SK-N-SH treated with all-trans-retinoic acid at 6 μM for 48 hours (cell line): ENCODE measurements around the gene FREM2.

ENCODE experiments used
- ATAC-seq: fragments of 200-7000 bp; cut with Tn5 transposase; 3 replicates; pipeline ENCODE4 v1.9.1; 2020; ENCODE audit warnings: mild to moderate bottlenecking, moderate library complexity
- ARNTL ChIP-seq: fragments of 450-650 bp; formaldehyde crosslinking; IDR thresholded peaks from 2 replicates; pipeline ENCODE4 v1.5.0; 2020; ENCODE audit warnings: low read depth, mild to moderate bottlenecking, moderate library complexity, borderline replicate concordance
- BACH2 ChIP-seq: fragments of 250-450 bp; sonication (Bioruptor Pico); IDR thresholded peaks from 2 replicates; pipeline ENCODE4 v1.9.0; 2021; ENCODE audit warnings: mild to moderate bottlenecking, borderline replicate concordance
- CREB5 ChIP-seq: fragments of 250-450 bp; sonication (Bioruptor Pico); IDR thresholded peaks from 2 replicates; pipeline ENCODE4 v1.5.1; 2020; ENCODE audit warnings: low read depth, mild to moderate bottlenecking, moderate library complexity
- CSDC2 ChIP-seq: fragments of 250-450 bp; sonication (Bioruptor Pico); IDR thresholded peaks from 2 replicates; pipeline ENCODE4 v1.5.0; 2020; ENCODE audit warnings: mild to moderate bottlenecking, moderate library complexity
- CSRNP3 ChIP-seq: fragments of 250-450 bp; sonication (Bioruptor Pico); IDR thresholded peaks from 2 replicates; pipeline ENCODE4 v1.5.1; 2021; ENCODE audit warnings: mild to moderate bottlenecking, moderate library complexity
- ESRRG ChIP-seq: fragments of 250-450 bp; sonication (Bioruptor Pico); IDR thresholded peaks from 2 replicates; pipeline ENCODE4 v1.6.1; 2021; ENCODE audit warnings: mild to moderate bottlenecking
- GLIS3 ChIP-seq: fragments of 250-450 bp; sonication (Bioruptor Pico); IDR thresholded peaks from 2 replicates; pipeline ENCODE4 v1.5.0; 2020; ENCODE audit warnings: mild to moderate bottlenecking, moderate library complexity
- ISL1 ChIP-seq: fragments of 250-450 bp; sonication (Bioruptor Pico); IDR thresholded peaks from 2 replicates; pipeline ENCODE4 v2.1.2; 2022; ENCODE audit warnings: mild to moderate bottlenecking, moderate library complexity
- RARB ChIP-seq: fragments of 250-450 bp; sonication (Bioruptor Pico); IDR thresholded peaks from 2 replicates; pipeline ENCODE4 v1.8.0; 2021; ENCODE audit warnings: mild to moderate bottlenecking, moderate library complexity
- SNAI2 ChIP-seq: fragments of 250-450 bp; sonication (Bioruptor Pico); IDR thresholded peaks from 2 replicates; pipeline ENCODE4 v1.5.0; 2020; ENCODE audit warnings: mild to moderate bottlenecking, moderate library complexity
- ZC3H10 ChIP-seq: fragments of 250-450 bp; sonication (Bioruptor Pico); IDR thresholded peaks from 2 replicates; pipeline ENCODE4 v1.5.1; 2021; ENCODE audit warnings: mild to moderate bottlenecking, moderate library complexity
- ZFP3 ChIP-seq: fragments of 250-450 bp; sonication (Bioruptor Pico); IDR thresholded peaks from 2 replicates; pipeline ENCODE4 v1.5.0; 2020; ENCODE audit warnings: mild to moderate bottlenecking, moderate library complexity
- ZFP30 ChIP-seq: fragments of 450-650 bp; formaldehyde crosslinking; IDR thresholded peaks from 2 replicates; pipeline ENCODE4 v1.5.0; 2022; ENCODE audit warnings: mild to moderate bottlenecking, moderate library complexity
- ZNF565 ChIP-seq: fragments of 450-650 bp; formaldehyde crosslinking; conservative IDR thresholded peaks from 2 replicates; pipeline ENCODE4 v1.5.0; 2020; ENCODE audit warnings: low read depth, mild to moderate bottlenecking, moderate library complexity
- ZNF70 ChIP-seq: fragments of 450-650 bp; formaldehyde crosslinking; IDR thresholded peaks from 2 replicates; pipeline ENCODE4 v1.5.0; 2020; ENCODE audit warnings: mild to moderate bottlenecking, moderate library complexity
- ZNF8 ChIP-seq: fragments of 450-650 bp; formaldehyde crosslinking; IDR thresholded peaks from 2 replicates; pipeline ENCODE4 v1.5.0; 2020; ENCODE audit warnings: mild to moderate bottlenecking, moderate library complexity
- TF ChIP-seq, protein P1 (sequence below): fragments of 250-450 bp; sonication (Bioruptor Pico); IDR thresholded peaks from 2 replicates; pipeline ENCODE4 v1.8.0; 2020; ENCODE audit warnings: mild to moderate bottlenecking, moderate library complexity, borderline replicate concordance
- TF ChIP-seq, protein P2 (sequence below): fragments of 250-450 bp; sonication (Bioruptor Pico); IDR thresholded peaks from 2 replicates; pipeline ENCODE4 v1.5.0; 2020; ENCODE audit warnings: mild to moderate bottlenecking, moderate library complexity

FREM2 gene

DNA sequence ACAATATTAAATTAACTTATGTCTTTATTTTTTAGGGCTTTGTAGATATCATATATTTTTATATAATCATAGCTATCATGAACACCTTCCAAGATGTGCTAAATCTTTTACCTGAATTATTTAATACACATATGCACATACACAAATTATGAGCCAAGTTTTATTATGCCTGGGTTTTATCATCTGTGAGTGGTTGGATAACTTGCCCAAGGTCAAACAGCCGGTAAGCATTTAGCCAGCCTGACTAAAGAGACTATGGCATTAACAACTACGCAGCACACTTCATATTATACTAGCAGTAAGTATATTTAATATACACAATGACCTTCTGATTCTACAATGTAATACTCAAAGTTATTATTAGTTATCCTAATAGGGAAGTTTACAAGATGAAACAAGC is 132.7 kb downstream of the FREM2 start (continued):
- TF ChIP-seq, protein P1, sequence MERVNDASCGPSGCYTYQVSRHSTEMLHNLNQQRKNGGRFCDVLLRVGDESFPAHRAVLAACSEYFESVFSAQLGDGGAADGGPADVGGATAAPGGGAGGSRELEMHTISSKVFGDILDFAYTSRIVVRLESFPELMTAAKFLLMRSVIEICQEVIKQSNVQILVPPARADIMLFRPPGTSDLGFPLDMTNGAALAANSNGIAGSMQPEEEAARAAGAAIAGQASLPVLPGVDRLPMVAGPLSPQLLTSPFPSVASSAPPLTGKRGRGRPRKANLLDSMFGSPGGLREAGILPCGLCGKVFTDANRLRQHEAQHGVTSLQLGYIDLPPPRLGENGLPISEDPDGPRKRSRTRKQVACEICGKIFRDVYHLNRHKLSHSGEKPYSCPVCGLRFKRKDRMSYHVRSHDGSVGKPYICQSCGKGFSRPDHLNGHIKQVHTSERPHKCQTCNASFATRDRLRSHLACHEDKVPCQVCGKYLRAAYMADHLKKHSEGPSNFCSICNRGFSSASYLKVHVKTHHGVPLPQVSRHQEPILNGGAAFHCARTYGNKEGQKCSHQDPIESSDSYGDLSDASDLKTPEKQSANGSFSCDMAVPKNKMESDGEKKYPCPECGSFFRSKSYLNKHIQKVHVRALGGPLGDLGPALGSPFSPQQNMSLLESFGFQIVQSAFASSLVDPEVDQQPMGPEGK (CRISPR knock-in tag), result no peak

GRCh38 chr13:38821770-38822551 is 135.1 kb downstream of the FREM2 start:
- TF ChIP-seq CREB5 (CRISPR knock-in tag) (no peak), CSRNP3 (CRISPR knock-in tag) (no peak), ZFP30 (CRISPR knock-in tag) (no peak), ISL1 (CRISPR knock-in tag) (no peak), CSDC2 (CRISPR knock-in tag) (no peak), ZNF8 (CRISPR knock-in tag) (no peak), ARNTL (CRISPR knock-in tag) (no peak)
- TF ChIP-seq, all 23 proteins: peak for 0
- ATAC-seq, result no peak

DNA sequence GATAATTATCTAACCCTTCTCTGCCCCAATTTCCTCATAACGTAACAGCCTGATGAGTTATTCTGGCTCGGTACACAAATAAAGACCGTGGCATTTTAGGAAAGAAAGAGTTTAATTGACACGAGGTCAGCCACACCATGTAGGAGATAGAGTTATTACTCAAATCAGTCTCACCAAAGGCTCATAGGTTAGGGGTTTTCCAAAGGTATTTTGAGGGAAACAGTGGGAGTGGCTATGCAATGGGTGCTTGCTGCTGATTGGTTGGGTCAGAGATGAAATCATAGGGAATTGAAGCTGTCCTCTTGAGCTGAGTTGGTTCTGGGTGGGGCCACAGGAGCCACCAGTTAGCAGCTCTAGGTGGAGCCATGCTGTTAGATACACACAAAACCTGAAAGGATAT is 137.5 kb downstream of the FREM2 start:
- TF ChIP-seq ZC3H10 (CRISPR knock-in tag), result no peak
- no peak for TF ChIP-seq ZFP3 (CRISPR knock-in tag)
- TF ChIP-seq, protein P1 (CRISPR knock-in tag), result no peak
- TF ChIP-seq ZNF70, result no peak
- no peak for TF ChIP-seq BACH2 (CRISPR knock-in tag)
- TF ChIP-seq RARB, result no peak
- TF ChIP-seq SNAI2 (CRISPR knock-in tag), result no peak
- no peak for TF ChIP-seq CSDC2 (CRISPR knock-in tag)
- TF ChIP-seq CSRNP3 (CRISPR knock-in tag), result no peak
- TF ChIP-seq GLIS3 (CRISPR knock-in tag), result no peak
- TF ChIP-seq ZNF8 (CRISPR knock-in tag), result no peak
- TF ChIP-seq, all 23 proteins: peak for 0
- no peak for ATAC-seq

GRCh38 chr13:38826182-38826813 is 139.4 kb downstream of the FREM2 start:
- TF ChIP-seq ZC3H10 (CRISPR knock-in tag) (no peak), ZFP30 (CRISPR knock-in tag) (no peak), ZNF565 (CRISPR knock-in tag) (no peak), ZFP3 (CRISPR knock-in tag) (no peak), ESRRG (CRISPR knock-in tag) (no peak), ARNTL (CRISPR knock-in tag) (no peak), SNAI2 (CRISPR knock-in tag) (no peak), CREB5 (CRISPR knock-in tag) (no peak), RARB (no peak), CSDC2 (CRISPR knock-in tag) (no peak), ZNF70 (no peak)
- TF ChIP-seq, protein P2, sequence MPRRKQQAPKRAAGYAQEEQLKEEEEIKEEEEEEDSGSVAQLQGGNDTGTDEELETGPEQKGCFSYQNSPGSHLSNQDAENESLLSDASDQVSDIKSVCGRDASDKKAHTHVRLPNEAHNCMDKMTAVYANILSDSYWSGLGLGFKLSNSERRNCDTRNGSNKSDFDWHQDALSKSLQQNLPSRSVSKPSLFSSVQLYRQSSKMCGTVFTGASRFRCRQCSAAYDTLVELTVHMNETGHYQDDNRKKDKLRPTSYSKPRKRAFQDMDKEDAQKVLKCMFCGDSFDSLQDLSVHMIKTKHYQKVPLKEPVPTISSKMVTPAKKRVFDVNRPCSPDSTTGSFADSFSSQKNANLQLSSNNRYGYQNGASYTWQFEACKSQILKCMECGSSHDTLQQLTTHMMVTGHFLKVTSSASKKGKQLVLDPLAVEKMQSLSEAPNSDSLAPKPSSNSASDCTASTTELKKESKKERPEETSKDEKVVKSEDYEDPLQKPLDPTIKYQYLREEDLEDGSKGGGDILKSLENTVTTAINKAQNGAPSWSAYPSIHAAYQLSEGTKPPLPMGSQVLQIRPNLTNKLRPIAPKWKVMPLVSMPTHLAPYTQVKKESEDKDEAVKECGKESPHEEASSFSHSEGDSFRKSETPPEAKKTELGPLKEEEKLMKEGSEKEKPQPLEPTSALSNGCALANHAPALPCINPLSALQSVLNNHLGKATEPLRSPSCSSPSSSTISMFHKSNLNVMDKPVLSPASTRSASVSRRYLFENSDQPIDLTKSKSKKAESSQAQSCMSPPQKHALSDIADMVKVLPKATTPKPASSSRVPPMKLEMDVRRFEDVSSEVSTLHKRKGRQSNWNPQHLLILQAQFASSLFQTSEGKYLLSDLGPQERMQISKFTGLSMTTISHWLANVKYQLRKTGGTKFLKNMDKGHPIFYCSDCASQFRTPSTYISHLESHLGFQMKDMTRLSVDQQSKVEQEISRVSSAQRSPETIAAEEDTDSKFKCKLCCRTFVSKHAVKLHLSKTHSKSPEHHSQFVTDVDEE (CRISPR knock-in tag), result no peak
- no peak for ATAC-seq
